Astrocyte of the spinal cord (primary cell): Measurements from ENCODE around the gene LTV1.
A peak's percentile ranks its signal among the peaks of the same experiment; 100 is the strongest.
"Not testable (repeated sequence)": the region's sequence is repeated elsewhere in the genome, so short reads cannot be mapped to it uniquely, and the experiment has no call there.

Source experiments
- DNase-seq: peaks from one replicate; pipeline ENCODE4 v3.0.0; 2011; ENCODE audit warnings: low read depth, low spot score
- H3K4me3 ChIP-seq: 2 replicates; pipeline ENCODE4 v1.5.1; 2011; ENCODE audit warnings: low read depth, mild to moderate bottlenecking, low read length, moderate library complexity
- in situ Hi-C: cut with HindIII; loops from 2 replicates; pipeline ENCODE4 v1.10.0; 2017; ENCODE audit warnings: low sequenced_read_pairs
- TF ChIP-seq, protein P1 (sequence below): IDR thresholded peaks from 2 replicates; pipeline ENCODE4 v1.5.1; 2012; ENCODE audit warnings: low read depth, mild to moderate bottlenecking, low read length, inconsistent platforms

The LTV1 gene

DNA sequence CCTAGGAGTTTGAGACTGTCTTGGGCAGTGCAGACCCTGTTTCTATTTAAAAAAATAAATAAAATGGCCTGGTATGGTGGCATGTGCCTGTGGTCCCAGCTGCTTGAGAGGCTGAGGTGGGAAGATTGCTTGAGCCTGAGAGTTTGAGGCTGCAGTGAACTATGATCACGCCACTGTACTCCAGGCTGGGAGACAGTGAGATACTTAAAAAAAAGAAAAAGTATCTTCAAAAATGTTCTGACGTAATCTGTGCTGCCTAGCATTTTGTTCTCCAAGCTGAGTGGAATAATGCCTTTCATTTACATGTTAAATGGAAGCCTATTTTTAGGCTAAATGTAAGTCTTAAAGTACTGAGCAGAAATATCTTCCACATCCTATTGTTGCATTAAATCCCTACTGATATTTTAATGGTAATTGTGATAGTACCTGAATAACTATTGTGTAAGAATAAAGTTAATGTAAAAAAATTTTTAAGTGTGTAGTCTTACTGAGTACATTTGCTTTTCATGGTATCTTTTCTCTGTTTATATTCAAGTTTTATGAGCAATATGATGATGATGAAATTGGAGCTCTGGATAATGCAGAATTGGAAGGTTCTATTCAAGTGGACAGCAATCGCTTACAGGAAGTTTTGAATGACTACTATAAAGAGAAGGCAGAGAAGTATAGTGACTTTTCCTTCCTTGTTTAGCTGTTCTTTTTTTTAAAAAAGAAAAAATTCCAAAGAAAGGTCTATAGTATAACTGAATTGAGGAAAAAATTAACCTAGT is 16.9 kb downstream of the LTV1 start:
- no peak overlapping the region for H3K4me3 ChIP-seq
- TF ChIP-seq, protein P1, sequence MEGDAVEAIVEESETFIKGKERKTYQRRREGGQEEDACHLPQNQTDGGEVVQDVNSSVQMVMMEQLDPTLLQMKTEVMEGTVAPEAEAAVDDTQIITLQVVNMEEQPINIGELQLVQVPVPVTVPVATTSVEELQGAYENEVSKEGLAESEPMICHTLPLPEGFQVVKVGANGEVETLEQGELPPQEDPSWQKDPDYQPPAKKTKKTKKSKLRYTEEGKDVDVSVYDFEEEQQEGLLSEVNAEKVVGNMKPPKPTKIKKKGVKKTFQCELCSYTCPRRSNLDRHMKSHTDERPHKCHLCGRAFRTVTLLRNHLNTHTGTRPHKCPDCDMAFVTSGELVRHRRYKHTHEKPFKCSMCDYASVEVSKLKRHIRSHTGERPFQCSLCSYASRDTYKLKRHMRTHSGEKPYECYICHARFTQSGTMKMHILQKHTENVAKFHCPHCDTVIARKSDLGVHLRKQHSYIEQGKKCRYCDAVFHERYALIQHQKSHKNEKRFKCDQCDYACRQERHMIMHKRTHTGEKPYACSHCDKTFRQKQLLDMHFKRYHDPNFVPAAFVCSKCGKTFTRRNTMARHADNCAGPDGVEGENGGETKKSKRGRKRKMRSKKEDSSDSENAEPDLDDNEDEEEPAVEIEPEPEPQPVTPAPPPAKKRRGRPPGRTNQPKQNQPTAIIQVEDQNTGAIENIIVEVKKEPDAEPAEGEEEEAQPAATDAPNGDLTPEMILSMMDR = no peak
- no peak for DNase-seq
- in situ Hi-C loops = no loop called here

- in situ Hi-C loops = no loop called here
- no peak overlapping the region for H3K4me3 ChIP-seq
- DNase-seq = no peak
- TF ChIP-seq, protein P1 = no peak
Measured at GRCh38 chr6:143863771-143864170, 20.6 kb downstream of the LTV1 start.

DNA sequence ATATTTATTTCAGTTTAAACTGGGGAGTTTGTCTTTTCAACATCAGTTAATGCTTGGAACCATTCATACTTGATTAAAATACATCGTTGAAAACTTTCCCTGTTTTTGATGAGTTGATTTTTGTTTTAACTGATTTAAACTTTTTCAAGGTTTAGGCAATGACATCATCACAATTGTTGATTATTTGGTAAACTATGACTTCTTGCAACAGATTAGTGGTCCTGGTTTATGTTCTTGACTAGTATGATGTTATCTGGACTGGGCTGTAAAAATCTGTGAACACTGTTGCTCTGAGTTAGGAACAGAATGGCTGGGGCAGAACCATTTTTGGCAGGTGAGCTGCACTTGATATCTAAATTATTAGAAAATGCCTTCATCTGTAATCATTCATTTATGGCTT is 21.1 kb downstream of the LTV1 start, which contains the start of gene ZC2HC1B:
Gene ZC2HC1B, plus strand, starts transcription at position 241 of the 400 bp plus-strand sequence. Its CDS starts 66 bp downstream, at position 307.
- TF ChIP-seq, protein P1 = no peak
- no peak within 1 kb of the TSS for H3K4me3 ChIP-seq
- no peak for DNase-seq
- in situ Hi-C loops = no loop called here

DNA sequence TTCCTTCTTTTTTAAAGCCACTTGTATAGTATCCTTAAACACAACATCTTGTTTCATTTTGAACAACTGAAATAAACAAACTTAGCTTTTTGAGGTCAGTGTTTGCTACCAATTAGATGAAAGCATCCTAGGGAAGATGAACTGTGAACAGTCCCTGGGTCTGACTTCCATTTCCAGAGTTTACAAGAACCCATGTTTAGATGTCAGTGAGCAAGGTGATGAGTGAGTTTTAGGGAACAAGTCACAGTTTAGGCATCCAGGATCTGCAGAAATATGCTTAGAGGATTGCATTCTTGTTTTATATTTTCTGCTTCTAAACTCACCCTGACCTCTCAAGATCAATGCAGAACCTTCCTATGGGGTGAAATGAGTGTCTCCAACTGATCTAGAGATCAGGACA is 24.1 kb downstream of the LTV1 start:
- in situ Hi-C loops = no loop called here
- no peak overlapping the region for H3K4me3 ChIP-seq
- no peak for DNase-seq
- TF ChIP-seq, protein P1 = no peak

- not testable (repeated sequence) for DNase-seq
Measured at GRCh38 chr6:143868808-143869207, 25.7 kb downstream of the LTV1 start.

GRCh38 chr6:143871202-143871730 is 28.1 kb downstream of the LTV1 start:
- in situ Hi-C loops, DNase-seq: not testable (repeated sequence)

More at GRCh38 chr6:143868808-143869207, 25.7 kb downstream of the LTV1 start:
- in situ Hi-C loops, H3K4me3 ChIP-seq: not testable (repeated sequence)

GRCh38 chr6:143872201-143872600 is 29.1 kb downstream of the LTV1 start:
- TF ChIP-seq, protein P1 = no peak
- peak; percentile 10 for DNase-seq
- in situ Hi-C loops = no loop called here
- no peak overlapping the region for H3K4me3 ChIP-seq

More at GRCh38 chr6:143871202-143871730, 28.1 kb downstream of the LTV1 start:
- not testable (repeated sequence) for H3K4me3 ChIP-seq

GRCh38 chr6:143873600-143873999 is 30.5 kb downstream of the LTV1 start:
- in situ Hi-C loops, DNase-seq, H3K4me3 ChIP-seq: not testable (repeated sequence)

- in situ Hi-C loops, DNase-seq, H3K4me3 ChIP-seq: not testable (repeated sequence)
Measured at GRCh38 chr6:143874503-143874902, 31.4 kb downstream of the LTV1 start.
